GM18870 (cell line): Measurements from ENCODE around the gene HLA-DRB5.
A peak's percentile ranks its signal among the peaks of the same experiment; 100 is the strongest.
"Not testable (repeated sequence)": the region's sequence is repeated elsewhere in the genome, so short reads cannot be mapped to it uniquely, and the experiment has no call there.

ENCODE experiments used
- ATAC-seq: cut with Tn5 transposase; IDR thresholded peaks from one replicate; pipeline ENCODE4 v1.9.1; 2021; ENCODE audit warnings: moderate library complexity; ENCODE audit not compliant: unreplicated experiment

HLA-DRB5 gene

DNA sequence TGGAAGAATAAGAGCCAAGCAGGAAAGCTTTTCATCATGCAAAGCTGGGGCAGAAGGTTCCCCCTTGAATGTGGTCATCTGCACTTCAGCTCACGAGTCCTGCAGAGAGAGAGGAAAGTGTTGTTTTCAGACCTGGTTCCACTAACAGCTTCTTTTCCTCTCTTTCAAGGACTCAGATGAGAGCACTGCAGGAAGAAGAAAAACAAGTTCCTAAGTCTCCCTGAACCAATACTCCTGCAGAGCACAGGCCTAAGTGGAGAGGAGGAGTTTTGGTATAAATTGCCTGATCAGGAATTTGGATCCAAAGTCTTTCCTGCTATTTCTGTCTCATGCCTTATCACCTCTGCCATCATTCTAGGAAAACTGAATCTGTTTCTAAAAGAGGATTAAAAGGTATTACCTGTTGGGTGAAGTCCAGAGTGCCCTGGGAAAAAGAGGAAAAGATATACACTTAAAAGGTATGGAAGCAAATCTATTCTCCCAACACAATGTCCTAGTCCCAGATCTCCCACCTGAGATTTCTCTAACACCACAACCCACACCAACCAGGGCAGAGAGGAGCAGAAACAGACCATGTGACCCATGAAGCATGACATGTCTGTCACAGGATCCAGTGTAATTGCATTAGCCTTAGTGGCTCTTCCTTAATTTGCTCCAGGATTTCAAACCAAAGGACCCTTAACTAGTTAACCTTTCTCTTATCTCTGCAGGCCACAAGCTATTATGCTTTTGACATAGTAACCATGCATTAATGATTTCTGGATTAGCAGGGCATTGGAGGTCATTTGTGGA lies 12.2 kb downstream of the HLA-DRB5 start:
- no peak for ATAC-seq

DNA sequence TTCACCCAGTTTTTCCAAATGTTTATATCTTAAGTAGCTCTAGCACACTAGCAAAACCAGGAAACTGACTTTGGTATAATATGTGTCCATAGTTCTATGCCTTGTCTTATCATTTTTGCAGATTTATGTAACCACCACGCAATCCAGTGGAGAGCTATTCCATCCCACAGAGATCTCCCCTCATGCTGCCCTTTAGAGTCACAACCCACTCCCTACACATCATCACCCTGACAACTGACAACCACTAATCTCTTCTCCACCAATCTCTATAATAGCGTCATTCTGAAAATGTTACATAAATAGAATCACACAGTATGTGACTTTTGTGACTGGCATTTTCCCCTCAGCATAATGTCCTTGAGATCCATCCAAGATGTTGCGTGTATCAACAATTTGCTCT lies 29.1 kb downstream of the HLA-DRB5 start:
- ATAC-seq: no peak

DNA sequence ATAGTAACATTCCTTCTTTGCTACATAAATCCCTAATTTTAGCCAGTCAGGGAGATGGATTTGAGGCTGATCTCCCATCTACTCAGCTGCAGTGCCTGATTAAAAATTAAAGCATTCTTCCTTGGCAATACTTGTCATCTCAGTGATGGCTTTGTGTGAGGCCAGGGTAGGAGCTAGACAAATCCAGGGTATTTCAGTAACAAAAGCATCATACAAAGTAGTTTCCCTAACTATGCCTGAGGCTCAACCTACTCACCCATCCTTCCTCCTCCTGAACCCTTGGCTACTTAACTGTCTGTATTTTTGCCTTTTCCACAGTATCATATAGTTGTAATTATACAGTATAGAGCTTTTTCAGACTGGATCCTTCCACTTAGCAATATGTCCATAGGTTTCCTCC lies 37.7 kb downstream of the HLA-DRB5 start:
- no peak for ATAC-seq

DNA sequence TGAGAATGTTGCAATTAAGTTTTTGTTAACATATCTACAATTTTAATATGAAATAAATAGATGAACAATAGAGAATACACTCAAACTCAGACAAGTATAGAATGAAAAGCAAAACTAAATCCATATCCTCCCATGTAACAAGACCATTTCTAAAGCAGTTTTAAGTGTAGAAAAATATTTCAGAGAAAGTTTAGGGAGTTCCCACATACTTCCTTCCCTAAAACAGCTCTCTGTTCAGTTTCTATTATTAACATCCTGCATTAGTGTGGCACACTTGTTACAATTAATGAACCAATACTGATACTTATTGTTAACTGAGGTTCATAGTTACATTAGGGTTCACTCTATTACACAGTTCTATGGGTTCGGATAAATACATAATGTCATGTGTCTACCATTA lies 38.4 kb downstream of the HLA-DRB5 start:
- ATAC-seq: no peak

DNA sequence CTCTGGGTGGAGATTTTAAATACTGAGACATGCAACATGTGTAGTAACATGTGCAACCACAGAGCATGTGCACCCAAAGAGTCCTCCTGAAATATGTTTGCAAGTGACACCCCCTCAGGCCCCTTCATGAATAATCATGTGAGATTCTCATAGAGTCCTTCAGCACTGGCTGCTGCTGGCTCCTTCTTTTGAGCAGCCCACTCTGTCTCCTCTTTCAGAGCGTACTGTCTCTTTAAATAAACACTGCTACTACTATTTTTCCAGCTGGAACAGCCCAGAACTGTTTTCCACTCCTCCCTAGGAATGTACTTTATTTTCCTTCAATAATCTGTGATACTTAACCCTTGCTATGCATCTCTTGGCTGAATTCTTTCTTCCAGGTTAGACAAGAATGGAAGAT lies 42.0 kb downstream of the HLA-DRB5 start:
- ATAC-seq: no peak

DNA sequence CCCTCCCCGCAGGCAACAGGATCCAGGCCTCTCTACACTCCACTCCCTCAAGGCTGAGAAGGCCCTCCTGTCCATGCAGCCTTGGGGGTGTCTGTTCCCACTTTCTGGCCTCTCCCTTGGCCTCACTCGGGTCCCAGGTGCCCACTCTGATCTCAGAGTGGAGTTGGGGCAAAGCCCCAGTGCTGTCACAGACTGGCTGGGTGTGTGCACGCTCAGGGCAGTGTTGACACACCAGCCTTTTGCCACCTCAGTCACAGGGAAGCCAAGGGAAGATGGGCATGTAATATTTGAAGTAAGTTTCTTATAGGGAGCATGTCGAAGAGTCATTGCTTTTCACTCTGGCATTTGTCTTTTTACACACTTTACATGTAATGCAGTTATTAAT lies 45.5 kb downstream of the HLA-DRB5 start:
- ATAC-seq: no peak

DNA sequence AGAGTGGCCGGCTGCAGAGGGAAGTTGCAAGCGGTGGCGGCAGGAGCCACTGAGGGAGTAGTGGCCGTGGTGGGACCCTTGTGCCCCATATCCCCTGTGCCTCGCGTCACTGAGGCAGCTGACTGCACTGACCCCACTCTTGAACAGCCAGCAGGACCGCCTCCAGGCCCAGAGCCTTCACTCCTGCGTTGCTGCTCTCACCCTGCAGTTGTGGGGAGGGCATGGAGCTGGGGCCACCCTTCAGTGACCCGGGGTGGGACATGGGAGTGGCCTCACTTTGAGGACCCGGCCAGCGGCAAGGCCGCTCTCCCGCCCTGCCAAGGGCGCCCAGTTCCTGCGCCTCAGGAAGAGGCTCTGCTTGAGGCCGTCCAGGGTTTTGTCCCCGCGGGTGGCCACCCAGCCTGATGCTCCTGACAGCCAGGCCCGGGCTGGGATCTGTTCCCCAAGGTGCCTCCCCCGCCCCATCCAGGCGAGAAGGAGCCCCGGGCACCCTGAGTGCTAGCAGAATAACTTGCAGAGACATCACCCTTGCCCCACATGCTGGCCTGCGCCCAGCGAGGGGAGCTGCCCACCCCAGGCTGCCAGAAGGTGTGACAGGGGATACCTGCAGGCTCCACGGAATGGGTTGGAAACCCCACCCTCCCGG lies 46.0 kb downstream of the HLA-DRB5 start:
- ATAC-seq: no peak

DNA sequence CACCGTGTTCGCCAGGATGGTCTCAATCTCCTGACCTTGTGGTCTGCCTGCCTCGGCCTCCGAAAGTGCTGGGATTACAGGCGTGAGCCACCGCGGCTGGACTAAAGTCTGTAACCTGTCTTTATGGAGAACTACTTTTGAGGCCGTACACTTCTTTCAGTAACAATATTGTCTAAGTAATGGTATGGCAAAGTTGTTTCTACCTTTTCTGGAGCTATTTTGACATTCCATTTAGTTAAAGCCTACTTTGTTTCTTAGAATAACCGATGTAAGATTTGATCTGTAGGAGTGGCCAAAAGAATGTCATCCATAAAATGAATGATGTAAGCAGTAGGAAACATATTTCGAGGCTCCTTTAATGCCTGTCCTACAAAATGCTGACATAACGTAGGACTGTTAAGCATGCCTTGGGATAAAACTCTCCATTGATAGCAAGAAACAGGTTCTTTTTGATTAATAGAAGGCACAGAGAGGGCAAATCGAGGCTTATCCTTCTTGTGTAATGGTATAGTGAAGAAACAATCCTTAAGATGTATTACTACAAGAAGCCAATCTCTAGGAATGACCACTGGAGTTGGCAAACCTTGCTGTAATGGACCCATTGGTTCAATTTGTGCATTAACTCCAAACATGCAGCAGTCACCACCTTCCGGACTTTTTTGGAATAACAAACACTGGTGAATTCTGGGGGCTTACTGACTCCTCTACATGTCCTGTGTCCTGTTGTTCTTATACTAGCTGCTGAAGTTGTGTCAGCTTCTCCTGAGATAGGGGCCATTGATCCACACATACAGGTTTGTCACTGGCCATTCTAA lies 54.5 kb downstream of the HLA-DRB5 start:
- ATAC-seq: no peak

DNA sequence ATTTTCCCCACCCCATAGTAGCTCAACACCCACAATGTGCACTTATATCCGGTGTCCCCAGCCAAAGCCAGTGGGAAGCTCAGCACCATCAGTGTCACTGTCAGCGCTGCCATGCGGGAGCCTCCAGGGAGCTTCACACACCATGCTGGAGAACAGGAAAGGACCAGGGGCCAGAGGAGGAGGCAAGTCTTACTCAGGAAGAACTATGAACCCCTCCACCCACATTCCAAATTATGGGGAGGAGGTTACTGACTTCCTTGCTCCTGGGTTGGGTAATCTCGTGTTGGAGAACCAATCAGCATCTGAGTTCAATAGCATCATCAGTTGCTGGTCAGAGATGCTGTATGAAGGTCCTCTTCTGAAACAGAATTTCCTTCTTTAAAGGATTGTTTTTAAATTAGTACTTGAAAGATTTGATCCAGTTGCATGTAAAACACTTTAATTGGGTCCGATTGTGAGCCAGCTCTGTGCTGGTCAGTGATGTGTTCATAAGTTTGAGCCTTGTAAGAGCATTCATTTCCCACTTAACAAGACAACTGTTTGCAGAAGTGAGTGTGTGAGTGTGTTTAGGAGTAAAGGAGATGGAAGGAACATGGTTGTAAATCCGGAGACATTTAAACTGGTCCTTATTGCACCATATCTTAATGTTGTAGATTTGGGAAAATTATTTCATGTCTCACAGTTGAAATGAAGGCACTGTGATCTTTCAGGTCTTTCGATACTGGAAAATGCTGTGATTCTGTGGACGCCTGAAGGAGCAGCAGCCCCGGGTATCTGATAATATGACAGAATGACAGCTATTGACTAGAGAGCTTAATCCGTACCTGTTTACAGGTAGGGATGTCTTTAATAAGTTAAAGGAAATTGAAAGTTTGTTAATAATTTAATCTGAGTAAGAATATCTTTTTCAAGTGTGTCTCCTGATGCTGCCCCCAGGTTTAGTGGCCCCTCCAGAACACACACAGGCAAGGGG lies 56.4 kb downstream of the HLA-DRB5 start:
- peak; percentile 82 for ATAC-seq

DNA sequence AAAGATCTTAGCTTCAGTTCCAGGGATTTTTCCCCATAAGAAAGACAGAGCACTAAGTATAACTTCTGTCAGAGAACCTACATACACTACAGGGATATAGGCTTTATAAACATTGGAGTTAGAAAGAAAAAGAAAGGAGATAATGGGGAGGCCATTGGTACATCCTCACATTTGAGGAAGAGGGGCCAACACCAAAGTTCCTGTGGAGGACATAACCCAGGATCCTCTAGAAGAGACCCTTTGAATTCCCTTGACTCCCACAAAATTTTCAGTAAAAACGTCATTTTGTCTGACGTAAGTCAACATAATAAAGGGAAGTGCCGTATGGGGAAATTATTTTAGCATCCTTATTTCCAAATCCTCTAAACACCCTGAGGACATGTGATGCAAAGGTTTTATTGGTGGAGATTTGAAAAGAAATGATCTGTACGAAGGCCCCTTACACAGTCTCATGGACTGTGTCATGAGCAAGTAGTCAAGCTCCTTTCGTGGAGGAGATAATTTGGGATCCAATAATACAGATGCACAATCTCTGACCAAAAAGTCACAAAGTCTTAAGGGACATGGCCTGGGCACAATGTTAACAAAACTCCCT lies 57.2 kb downstream of the HLA-DRB5 start:
- ATAC-seq: no peak

DNA sequence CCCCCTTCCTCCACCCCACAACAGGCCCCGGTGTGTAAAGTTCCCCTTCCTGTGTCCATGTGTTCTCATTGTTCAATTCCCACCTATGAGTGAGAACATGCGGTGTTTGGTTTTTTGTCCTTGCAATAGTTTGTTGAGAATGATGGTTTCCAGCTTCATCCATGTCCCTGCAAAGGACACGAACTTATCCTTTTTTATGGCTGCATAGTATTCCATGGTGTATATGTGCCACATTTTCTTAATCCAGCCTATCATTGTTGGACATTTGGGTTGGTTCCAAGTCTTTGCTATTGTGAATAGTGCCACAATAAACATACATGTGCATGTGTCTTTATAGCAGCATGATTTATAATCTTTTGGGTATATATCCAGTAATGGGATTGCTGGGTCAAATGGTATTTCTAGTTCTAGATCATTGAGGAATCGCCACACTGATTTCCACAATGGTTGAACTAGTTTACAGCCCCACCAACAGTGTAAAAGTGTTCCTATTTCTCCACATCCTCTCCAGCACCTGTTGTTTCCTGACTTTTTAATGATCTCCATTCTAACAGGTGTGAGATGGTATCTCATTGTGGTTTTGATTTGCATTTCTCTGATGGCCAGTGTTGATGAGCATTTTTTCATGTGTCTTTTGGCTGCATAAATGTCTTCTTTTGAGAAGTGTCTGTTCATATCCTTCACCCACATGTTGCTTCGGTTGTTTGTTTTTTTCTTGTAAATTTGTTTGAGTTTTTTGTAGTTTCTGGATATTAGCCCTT lies 62.2 kb downstream of the HLA-DRB5 start:
- ATAC-seq: not testable (repeated sequence)
